IPS DF 4.7 (cell line): Measurements from ENCODE around the gene MRPL17.
"Not testable (repeated sequence)": the region's sequence is repeated elsewhere in the genome, so short reads cannot be mapped to it uniquely, and the experiment has no call there.

Experiments
- DNase-seq: peaks from one replicate; pipeline ENCODE4 v3.0.0-alpha.2; 2013; ENCODE audit warnings: low spot score; ENCODE audit errors: extremely low read depth

MRPL17 gene

GRCh38 chr11:6682936-6683861 lies at the start of gene MRPL17:
Gene MRPL17, minus strand, starts transcription at chr11:6683340. Its CDS starts 44 bp downstream, at chr11:6683296.
- DNase-seq, result peak; percentile 99

- DNase-seq, result no peak
Measured at GRCh38 chr11:6727971-6728760, 45.0 kb upstream of the MRPL17 start.

GRCh38 chr11:6725386-6725896 lies 42.3 kb upstream of the MRPL17 start:
- no peak for DNase-seq

GRCh38 chr11:6724013-6724412 lies 40.9 kb upstream of the MRPL17 start:
- DNase-seq, result no peak

- no peak for DNase-seq
Measured at GRCh38 chr11:6721343-6721742, 38.2 kb upstream of the MRPL17 start.

- DNase-seq, result no peak
Measured at GRCh38 chr11:6719576-6719975, 36.4 kb upstream of the MRPL17 start.

- DNase-seq, result no peak
Measured at GRCh38 chr11:6717426-6717825, 34.3 kb upstream of the MRPL17 start.

- not testable (repeated sequence) for DNase-seq
Measured at GRCh38 chr11:6711552-6711951, 28.4 kb upstream of the MRPL17 start.

GRCh38 chr11:6708876-6709275 lies 25.7 kb upstream of the MRPL17 start:
- DNase-seq, result no peak

- DNase-seq, result no peak
Measured at GRCh38 chr11:6705905-6706535, 22.9 kb upstream of the MRPL17 start.

GRCh38 chr11:6703247-6704063 lies 20.3 kb upstream of the MRPL17 start:
- DNase-seq, result no peak

- DNase-seq, result not testable (repeated sequence)
Measured at GRCh38 chr11:6701955-6702354, 18.8 kb upstream of the MRPL17 start.

- DNase-seq, result no peak
Measured at GRCh38 chr11:6695377-6695776, 12.2 kb upstream of the MRPL17 start.

GRCh38 chr11:6694229-6694535 lies 11.0 kb upstream of the MRPL17 start:
- no peak for DNase-seq

GRCh38 chr11:6693342-6694228 lies 10.4 kb upstream of the MRPL17 start:
- no peak for DNase-seq

- DNase-seq, result no peak
Measured at GRCh38 chr11:6692128-6692527, 9.0 kb upstream of the MRPL17 start.

GRCh38 chr11:6690431-6691132 lies 7.4 kb upstream of the MRPL17 start:
- DNase-seq, result not testable (repeated sequence)

- DNase-seq, result no peak
Measured at GRCh38 chr11:6687876-6688275, 4.7 kb upstream of the MRPL17 start.

- no peak for DNase-seq
Measured at GRCh38 chr11:6686006-6686405, 2.9 kb upstream of the MRPL17 start.
